NCI-H748 (cell line): ENCODE data around the gene COX20.
"Not testable (repeated sequence)": the region's sequence is repeated elsewhere in the genome, so short reads cannot be mapped to it uniquely, and the experiment has no call there.

Experiments used
- DNase-seq: peaks from one replicate; lab custom pipeline; 2025; ENCODE audit not compliant: unreplicated experiment; lab: John Stamatoyannopoulos, UW

COX20 gene

GRCh38 chr1:244821134-244821533, 14.3 kb upstream of the COX20 start:
- DNase-seq: no peak

- DNase-seq: no peak
Observed at GRCh38 chr1:244822878-244823277, 12.6 kb upstream of the COX20 start.

GRCh38 chr1:244826712-244827111, 8.7 kb upstream of the COX20 start:
- no peak for DNase-seq

- DNase-seq: no peak
Observed at GRCh38 chr1:244830639-244831038, 4.8 kb upstream of the COX20 start.

- not testable (repeated sequence) for DNase-seq
Observed at GRCh38 chr1:244833260-244833659, 2.2 kb upstream of the COX20 start.

GRCh38 chr1:244833734-244834542, 1.5 kb upstream of the COX20 start:
- DNase-seq: peak; percentile 82

- DNase-seq: peak; percentile 95
Observed at GRCh38 chr1:244834543-244835275, 749 bp upstream of the COX20 start.

GRCh38 chr1:244836135-244836521, 670 bp downstream of the COX20 start:
- peak; percentile 47 for DNase-seq

GRCh38 chr1:244836584-244836983, 1.1 kb downstream of the COX20 start:
- no peak for DNase-seq

- peak; percentile 12 for DNase-seq
Observed at GRCh38 chr1:244837597-244838258, 2.3 kb downstream of the COX20 start.

- DNase-seq: no peak
Observed at GRCh38 chr1:244839656-244840055, 4.2 kb downstream of the COX20 start.

GRCh38 chr1:244840219-244840794, 4.8 kb downstream of the COX20 start:
- no peak for DNase-seq

- no peak for DNase-seq
Observed at GRCh38 chr1:244841273-244841927, 5.9 kb downstream of the COX20 start.

- no peak for DNase-seq
Observed at GRCh38 chr1:244843148-244843978, 7.9 kb downstream of the COX20 start.

GRCh38 chr1:244844155-244845121, 9.0 kb downstream of the COX20 start:
- no peak for DNase-seq

GRCh38 chr1:244846653-244847052, 11.2 kb downstream of the COX20 start:
- no peak for DNase-seq

GRCh38 chr1:244849189-244849866, 13.9 kb downstream of the COX20 start:
- DNase-seq: no peak

- DNase-seq: no peak
Observed at GRCh38 chr1:244850099-244850852, 14.8 kb downstream of the COX20 start.
